GM12878 (cell line): ENCODE measurements around the gene ELOVL5. TPM values are rescaled to one million over a fixed set of nuclear protein-coding genes. Genes with fewer than 3 reads are reported as not detected.

Source experiments
- CEBPB ChIP-seq, 2 experiments: fragments of 150-350 bp in 1 of 2; IDR thresholded peaks; 2 replicates each; pipeline ENCODE4 v1.6.1; 2012 to 2014; ENCODE audit warnings: low read depth in 2 of 2, low read length in 2 of 2, borderline replicate concordance in 1 of 2, inconsistent platforms in 1 of 2
- CREB1 ChIP-seq: IDR thresholded peaks from 2 replicates; pipeline ENCODE4 v1.6.1; 2012; ENCODE audit warnings: low read depth, mild to moderate bottlenecking, inconsistent platforms
- EZH2 ChIP-seq: IDR thresholded peaks from 2 replicates; pipeline ENCODE4 v1.6.1; 2012; ENCODE audit warnings: low read depth, mild to moderate bottlenecking, control low read depth, inconsistent platforms, low read length, borderline replicate concordance; ENCODE audit not compliant: control insufficient read depth
- FOXK2 ChIP-seq: fragments of 450-650 bp; IDR thresholded peaks from 2 replicates; pipeline ENCODE4 v1.6.1; 2017; ENCODE audit warnings: mild to moderate bottlenecking, moderate library complexity
- KDM1A ChIP-seq: fragments of 200-600 bp; sonication (generic); IDR thresholded peaks from 2 replicates; pipeline ENCODE4 v1.6.1; 2016; ENCODE audit warnings: borderline replicate concordance
- NFXL1 ChIP-seq: fragments of 450-650 bp; IDR thresholded peaks from 2 replicates; pipeline ENCODE4 v1.6.1; 2017; ENCODE audit warnings: antibody characterized with exemption, mild to moderate bottlenecking, borderline replicate concordance
- PKNOX1 ChIP-seq: fragments of 450-650 bp; IDR thresholded peaks from 2 replicates; pipeline ENCODE4 v1.6.1; 2016; ENCODE audit warnings: mild to moderate bottlenecking
- POLR2AphosphoS5 ChIP-seq: IDR thresholded peaks from 2 replicates; pipeline ENCODE4 v1.6.1; 2011; ENCODE audit warnings: mild to moderate bottlenecking, low read length, inconsistent platforms
- PRDM15 ChIP-seq: fragments of 450-650 bp; formaldehyde crosslinking; IDR thresholded peaks from 2 replicates; pipeline ENCODE4 v1.4.0; 2020; ENCODE audit warnings: mild to moderate bottlenecking, moderate library complexity
- RB1 ChIP-seq: fragments of 450-650 bp; formaldehyde crosslinking; IDR thresholded peaks from 2 replicates; pipeline ENCODE4 v1.6.1; 2017; ENCODE audit warnings: mild to moderate bottlenecking, borderline replicate concordance
- RBBP5 ChIP-seq: fragments of 200-600 bp; sonication (generic); conservative IDR thresholded peaks from 2 replicates; pipeline ENCODE4 v1.6.1; 2016
- SIN3A ChIP-seq: IDR thresholded peaks from 2 replicates; pipeline ENCODE4 v1.6.1; 2012; ENCODE audit warnings: low read depth, low read length, improper control_type of control experiment
- STAT1 ChIP-seq: fragments of 450-650 bp; conservative IDR thresholded peaks from 2 replicates; pipeline ENCODE4 v1.6.1; 2014; ENCODE audit warnings: antibody characterized with exemption, mild to moderate bottlenecking
- TAF1 ChIP-seq: IDR thresholded peaks from 2 replicates; pipeline ENCODE4 v1.6.1; 2011; ENCODE audit warnings: mild to moderate bottlenecking, low read depth, low read length, borderline replicate concordance
- TBL1XR1 ChIP-seq: IDR thresholded peaks from 2 replicates; pipeline ENCODE4 v1.6.1; 2012; ENCODE audit warnings: low read depth, low read length, improper control_type of control experiment
- TCF3 ChIP-seq: IDR thresholded peaks from 2 replicates; pipeline ENCODE4 v1.6.1; 2012; ENCODE audit warnings: low read depth, mild to moderate bottlenecking, low read length, borderline replicate concordance; ENCODE audit not compliant: insufficient read depth
- TCF7 ChIP-seq: IDR thresholded peaks from 2 replicates; pipeline ENCODE4 v1.6.1; 2014; ENCODE audit warnings: antibody characterized with exemption, borderline replicate concordance
- USF2 ChIP-seq: IDR thresholded peaks from 2 replicates; pipeline ENCODE4 v1.6.1; 2011; ENCODE audit warnings: low read depth, low read length, improper control_type of control experiment, borderline replicate concordance
- ZNF207 ChIP-seq: fragments of 450-650 bp; IDR thresholded peaks from 2 replicates; pipeline ENCODE4 v1.6.1; 2014; ENCODE audit warnings: antibody characterized with exemption, mild to moderate bottlenecking, borderline replicate concordance
- ZNF24 ChIP-seq: fragments of 450-650 bp; IDR thresholded peaks from 2 replicates; pipeline ENCODE4 v1.6.1; 2017; ENCODE audit warnings: antibody characterized with exemption, mild to moderate bottlenecking
- ZNF687 ChIP-seq: fragments of 450-650 bp; IDR thresholded peaks from 2 replicates; pipeline ENCODE4 v1.6.1; 2017; ENCODE audit warnings: mild to moderate bottlenecking, moderate library complexity
- polyA plus RNA-seq, 11 experiments: library from polyadenylated mRNA; depleted of rRNA in 4 of 11; unstranded in 6 of 11; stranded (reverse) in 5 of 11; fragments of >200 nt; fragmentation: Nextera tagmentation in 4 of 11; fragmentation: Illumina TruSeq in 1 of 11; extraction: Ambion mirVana in 4 of 11; extraction: Trizol in 1 of 11; gene quantifications; 1 replicate in 1 of 11; 2 replicates in 10 of 11; pipeline versions ENCODE4 v1.2.1 to v1.2.3, GENCODE V29; 2011 to 2016; ENCODE audit warnings: inconsistent platforms in 2 of 11, missing spikeins in 2 of 11, low read depth in 1 of 11
- total RNA-seq, 4 experiments: library from RNA; depleted of rRNA in 3 of 4; stranded (reverse); fragments of >200 nt in 3 of 4; fragmentation: Illumina TruSeq in 1 of 4; extraction: Trizol in 1 of 4; gene quantifications; 2 replicates each; pipeline versions ENCODE4 v1.2.1 to v1.2.3, GENCODE V29; 2013 to 2021

ELOVL5 gene
- total and polyA plus RNA-seq, 10 of the 15 experiments (the other 5 are each of a cell fraction or from before 2014, with no cell fraction given) = 156 to 241 (median 196) TPM

GRCh38 chr6:53335224-53335994, 13.3 kb downstream of the ELOVL5 start (continued):
- TF ChIP-seq NFXL1 (no peak), ZNF24 (no peak), PRDM15 (CRISPR knock-in tag) (no peak), USF2 (peak; percentile 59), EZH2 (no peak), ZNF207 (no peak; the same call in none of the 2 replicates), SIN3A (no peak), RBBP5 (no peak), PKNOX1 (peak; percentile 7), CEBPB (IDR thresholded peaks at IDR 0.05; ENCODE audit: borderline replicate concordance in 1 of 2, low read depth in 2 of 2, low read length in 2 of 2) (no peak; a peak in 1 of 4 replicates), FOXK2 (peak; percentile 74), TCF3 (0 out of 2 replicates have a peak, but pooled peaks have one; percentile 26), RB1 (no peak; the same call in 1 of the 2 replicates), STAT1 (no peak), KDM1A (no peak), TAF1 (0 out of 2 replicates have a peak, but pooled peaks have one; percentile 25), TCF7 (no peak), POLR2AphosphoS5 (0 out of 2 replicates have a peak, but pooled peaks have one; percentile 50), CREB1 (peak; percentile 39), ZNF687 (no peak), TBL1XR1 (0 out of 2 replicates have a peak, but pooled peaks have one; percentile 17)
